ENCODE measurements around the gene RASAL3.

DNA sequence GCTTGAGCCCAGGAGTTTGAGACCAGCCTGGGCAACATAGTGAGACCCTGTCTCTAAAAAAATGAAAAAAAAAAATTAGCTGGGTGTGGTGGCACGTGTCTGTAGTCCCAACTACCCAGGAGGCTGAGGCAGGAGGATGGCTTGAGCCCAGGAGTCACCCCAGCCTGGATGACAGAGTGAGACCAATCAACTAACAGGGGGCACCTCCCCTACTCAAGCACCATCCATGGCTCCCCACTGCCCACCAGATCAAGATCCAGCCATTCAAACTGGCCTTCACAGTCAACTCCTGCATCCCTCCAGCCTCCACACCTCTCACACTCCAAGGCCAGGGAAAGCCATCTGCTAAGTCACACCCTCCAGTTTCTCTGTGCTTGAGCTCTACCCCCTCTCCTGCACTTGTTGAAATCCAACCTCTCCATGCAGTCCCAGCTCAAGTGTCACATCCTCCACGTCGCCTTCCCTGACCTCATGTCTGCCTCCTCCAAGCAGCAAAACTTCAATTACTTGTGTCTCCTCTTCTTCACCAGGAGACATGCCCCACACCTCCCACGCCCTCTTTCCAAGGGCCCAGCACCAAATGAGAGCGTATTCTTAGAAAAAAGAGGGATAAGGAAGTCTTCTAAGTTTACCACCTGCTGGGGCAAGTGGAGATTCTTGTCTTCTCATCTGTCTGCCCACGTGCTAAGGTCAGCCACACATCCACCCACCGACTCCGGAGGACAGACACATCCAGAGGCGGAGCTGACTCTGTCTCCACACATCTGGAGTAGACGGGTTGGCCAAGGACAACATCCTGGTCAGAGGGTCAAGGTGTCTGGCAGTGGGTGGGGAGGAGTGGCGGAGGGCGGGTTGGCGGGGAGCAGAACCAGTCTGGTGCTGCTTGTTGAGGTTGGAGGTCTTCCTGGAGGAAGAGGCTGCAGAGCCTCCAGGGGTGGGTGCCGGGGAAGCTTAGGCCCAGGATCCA, 43.0 kb upstream of the RASAL3 start:
- no peak for TF ChIP-seq CTCF (IDR thresholded peaks at IDR 0.05)
- no peak for TF ChIP-seq POLR2A (IDR thresholded peaks at IDR 0.05)
